BLaER1 (cell line): ENCODE results near the gene RALGPS2.
A peak's percentile ranks its signal among the peaks of the same experiment; 100 is the strongest.

Source experiments
- H3K27ac ChIP-seq: shearing (Covaris generic); formaldehyde crosslinking; 2 replicates; pipeline ENCODE4 v1.8.1; 2022
- H3K27me3 ChIP-seq: shearing (Covaris generic); formaldehyde crosslinking; 2 replicates; pipeline ENCODE4 v1.8.1; 2022
- H3K36me3 ChIP-seq: shearing (Covaris generic); formaldehyde crosslinking; 2 replicates; pipeline ENCODE4 v1.8.1; 2022
- H3K4me1 ChIP-seq: shearing (Covaris generic); formaldehyde crosslinking; 2 replicates; pipeline ENCODE4 v1.8.1; 2022
- H3K4me2 ChIP-seq: shearing (Covaris generic); formaldehyde crosslinking; 2 replicates; pipeline ENCODE4 v1.8.1; 2022
- H3K4me3 ChIP-seq: shearing (Covaris generic); formaldehyde crosslinking; 2 replicates; pipeline ENCODE4 v1.8.1; 2022
- H3K9ac ChIP-seq: shearing (Covaris generic); formaldehyde crosslinking; 2 replicates; pipeline ENCODE4 v1.8.1; 2022
- H3K9me3 ChIP-seq: shearing (Covaris generic); formaldehyde crosslinking; 2 replicates; pipeline ENCODE4 v1.8.1; 2022
- H4K20me1 ChIP-seq: shearing (Covaris generic); formaldehyde crosslinking; 2 replicates; pipeline ENCODE4 v1.8.1; 2022
- Cebpa-rat ChIP-seq: shearing (Covaris generic); IDR thresholded peaks from 2 replicates; pipeline ENCODE4 v1.8.1; 2022

Gene RALGPS2

GRCh38 chr1:178723546-178723945, 1.5 kb upstream of the RALGPS2 start:
- no peak overlapping the region for H3K27ac ChIP-seq
- TF ChIP-seq Cebpa-rat: no peak
- no peak overlapping the region for H3K9ac ChIP-seq
- H4K20me1 ChIP-seq: no peaks in the 10 kb centered on the region; the same call in 1 of the 2 replicates
- H3K4me1 ChIP-seq: peaks cover 22% of the 10 kb centered on the region
- H3K27me3 ChIP-seq: no peaks in the 10 kb centered on the region
- H3K36me3 ChIP-seq: no peaks in the 10 kb centered on the region
- H3K9me3 ChIP-seq: no peaks in the 10 kb centered on the region
- H3K4me2 ChIP-seq: no peak overlapping the region
- H3K4me3 ChIP-seq: no peak overlapping the region

DNA sequence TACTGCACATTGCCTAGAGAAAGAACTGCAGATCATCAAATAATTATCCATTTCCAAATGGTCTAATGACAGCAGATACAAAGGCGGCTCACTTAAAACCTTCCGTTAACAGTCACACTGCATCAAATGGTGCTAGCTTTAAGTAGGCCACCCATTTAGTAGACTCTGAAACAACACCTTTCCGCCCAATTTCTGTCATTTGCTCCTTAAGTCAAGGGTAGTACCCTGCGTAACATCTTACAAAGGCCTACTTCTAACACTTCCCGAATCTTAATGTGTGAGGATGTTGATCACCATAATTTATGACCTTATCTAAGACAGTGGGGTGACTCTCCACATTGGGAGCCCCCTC, 692 bp upstream of the RALGPS2 start:
- Histone ChIP-seq H3K4me1 (peaks cover 22% of the 10 kb centered on the region), H3K9me3 (no peaks in the 10 kb centered on the region), H3K9ac (peak overlapping the region; percentile 88), H3K4me2 (peak overlapping the region; percentile 87), H4K20me1 (no peaks in the 10 kb centered on the region; the same call in 1 of the 2 replicates), H3K4me3 (peak overlapping the region; percentile 99), H3K27me3 (no peaks in the 10 kb centered on the region), H3K36me3 (no peaks in the 10 kb centered on the region), H3K27ac (peak overlapping the region; percentile 83)
- TF ChIP-seq Cebpa-rat: no peak

DNA sequence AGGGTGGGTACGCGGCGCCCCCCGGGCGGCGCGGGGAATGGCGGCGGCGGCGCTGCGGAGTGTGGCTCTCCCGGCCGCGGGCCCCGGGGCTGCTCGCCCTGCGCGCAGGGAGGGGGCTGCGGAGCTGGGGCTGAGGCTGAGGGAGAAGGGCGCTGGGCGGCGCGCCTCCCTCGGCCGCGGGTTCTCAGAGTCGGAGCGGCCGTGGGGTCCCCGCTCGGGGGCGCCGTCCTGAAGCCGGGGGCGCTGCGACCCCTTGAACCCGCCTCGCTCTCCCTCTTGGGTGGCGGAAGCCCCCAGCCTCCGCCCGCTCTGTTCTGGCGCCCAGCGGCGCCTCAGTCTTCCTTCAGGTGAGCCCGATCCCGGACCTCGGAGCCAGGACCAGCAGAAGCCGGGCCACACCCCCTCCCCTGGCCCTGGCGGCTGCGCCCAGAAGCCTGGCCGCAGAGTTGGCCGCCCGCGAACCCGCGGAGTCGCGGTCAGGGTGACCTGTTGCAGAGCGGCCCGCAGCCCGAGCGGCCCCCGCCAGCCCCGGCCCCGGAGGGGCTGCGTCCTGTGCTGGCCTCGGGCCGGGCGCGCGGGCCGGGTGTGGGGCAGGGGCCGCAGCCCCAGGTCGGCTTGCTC, 532 bp downstream of the RALGPS2 start:
- H3K27me3 ChIP-seq: no peaks in the 10 kb centered on the region
- 0 out of 2 replicates have a peak, but pooled peaks cover under 1% of the 10 kb centered on the region for H3K9me3 ChIP-seq
- peak overlapping the region; percentile 73 for H3K4me2 ChIP-seq
- TF ChIP-seq Cebpa-rat: no peak
- H4K20me1 ChIP-seq: no peaks in the 10 kb centered on the region; the same call in 1 of the 2 replicates
- H3K27ac ChIP-seq: peak overlapping the region; percentile 83
- no peaks in the 10 kb centered on the region for H3K36me3 ChIP-seq
- H3K9ac ChIP-seq: peak overlapping the region; percentile 88
- peaks cover 22% of the 10 kb centered on the region for H3K4me1 ChIP-seq
- H3K4me3 ChIP-seq: peak overlapping the region; percentile 99

DNA sequence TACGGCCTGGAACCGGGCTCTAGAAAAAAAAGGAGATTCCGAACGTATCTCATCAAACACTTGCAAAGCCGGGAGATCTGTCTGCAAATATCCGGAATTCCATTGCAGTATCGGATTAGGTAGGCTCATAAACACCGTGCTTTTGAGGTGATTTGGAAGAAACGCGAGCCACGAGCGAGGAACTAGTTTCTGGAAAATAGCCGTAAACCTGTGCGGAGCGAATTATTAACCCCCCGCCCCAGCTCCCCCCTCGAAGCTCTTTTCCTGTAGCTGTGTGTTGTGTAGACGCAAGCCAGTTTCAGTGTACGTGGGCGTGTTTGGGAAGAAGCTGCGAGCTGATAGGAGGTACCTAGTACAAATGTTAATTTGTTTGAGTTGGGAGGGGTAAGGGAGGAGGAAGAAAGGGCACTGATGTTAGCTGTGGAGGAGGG, 1.1 kb downstream of the RALGPS2 start:
- TF ChIP-seq Cebpa-rat: no peak

DNA sequence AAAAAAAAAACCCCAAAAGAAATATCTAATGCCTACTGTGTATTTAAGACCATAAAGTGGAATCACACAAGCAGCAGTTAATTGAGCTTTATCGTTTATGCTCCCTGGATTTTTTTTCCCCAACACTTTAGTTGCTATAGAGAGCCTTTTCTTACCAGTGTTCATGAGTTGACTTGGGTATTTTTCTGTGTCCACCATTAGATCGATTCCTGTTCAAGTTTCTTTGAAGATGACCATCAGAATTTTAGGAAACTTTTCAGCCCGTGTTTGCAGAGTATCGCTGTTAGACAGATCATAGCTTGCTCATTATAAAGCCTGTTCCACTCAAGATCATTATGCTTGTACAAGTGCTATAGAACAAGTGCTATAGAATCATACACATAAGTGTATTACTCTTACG, 1.5 kb downstream of the RALGPS2 start:
- Histone ChIP-seq H3K4me1 (peaks cover 22% of the 10 kb centered on the region), H3K27ac (no peak overlapping the region), H3K36me3 (no peaks in the 10 kb centered on the region), H3K9me3 (peaks cover 10% of the 10 kb centered on the region), H3K9ac (peak overlapping the region; percentile 16; the same call in 1 of the 2 replicates), H3K4me3 (peak overlapping the region; percentile 99), H4K20me1 (no peaks in the 10 kb centered on the region; the same call in 1 of the 2 replicates), H3K4me2 (peak overlapping the region; percentile 73), H3K27me3 (no peaks in the 10 kb centered on the region)
- no peak for TF ChIP-seq Cebpa-rat

More for the DNA sequence above, 1.1 kb downstream of the RALGPS2 start:
- H3K27me3 ChIP-seq: no peaks in the 10 kb centered on the region
- peak overlapping the region; percentile 73 for H3K4me2 ChIP-seq
- H3K27ac ChIP-seq: peak overlapping the region; percentile 83
- peak overlapping the region; percentile 88 for H3K9ac ChIP-seq
- H3K9me3 ChIP-seq: 0 out of 2 replicates have a peak, but pooled peaks cover 6% of the 10 kb centered on the region
- H3K4me3 ChIP-seq: peak overlapping the region; percentile 99
- H3K4me1 ChIP-seq: peaks cover 22% of the 10 kb centered on the region
- H4K20me1 ChIP-seq: no peaks in the 10 kb centered on the region; the same call in 1 of the 2 replicates
- H3K36me3 ChIP-seq: no peaks in the 10 kb centered on the region

DNA sequence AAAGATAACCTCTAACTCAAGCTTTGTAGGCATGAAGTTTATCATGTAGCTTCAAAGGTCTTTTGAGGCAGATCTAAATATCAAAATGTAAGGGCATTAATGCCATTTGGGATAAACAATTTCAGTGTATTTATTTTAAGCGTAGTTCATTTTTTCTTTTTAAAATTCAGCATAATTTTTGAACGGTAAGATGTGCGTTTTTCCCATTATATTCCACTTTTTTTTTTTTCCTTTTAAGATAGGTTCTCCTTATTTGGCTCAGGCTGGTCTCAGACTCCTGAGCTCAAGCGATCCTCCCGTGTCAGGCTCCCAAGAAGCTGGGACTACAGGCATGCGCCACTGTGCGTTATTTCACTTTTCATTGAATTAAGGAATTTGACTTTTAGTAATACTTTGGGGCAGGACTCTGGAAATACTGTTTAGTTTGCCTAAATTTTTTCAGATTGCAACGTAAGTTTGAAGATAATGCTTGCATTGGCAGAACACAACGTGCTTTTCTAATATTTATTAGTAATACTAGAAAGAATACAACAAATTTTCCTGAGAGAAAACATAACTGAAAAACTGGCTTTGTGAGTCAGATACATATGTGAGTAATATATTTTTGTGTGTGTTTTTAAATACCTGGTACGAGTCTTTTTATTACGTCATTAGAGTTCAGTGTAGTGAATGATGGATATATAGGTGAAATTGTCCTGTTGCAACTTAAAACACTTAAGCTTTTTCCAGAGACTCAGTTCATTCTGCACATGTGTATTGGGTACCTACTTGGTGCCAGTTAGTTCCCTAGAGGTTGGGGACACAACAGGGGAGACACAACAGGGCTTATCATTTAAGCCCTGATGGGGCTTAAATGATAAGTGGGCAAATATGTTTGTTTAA, 2.2 kb downstream of the RALGPS2 start:
- no peak overlapping the region for H3K27ac ChIP-seq
- 0 out of 2 replicates have a peak, but pooled peaks cover 2% of the 10 kb centered on the region for H3K36me3 ChIP-seq
- peak overlapping the region; percentile 73 for H3K4me2 ChIP-seq
- H3K9ac ChIP-seq: no peak overlapping the region
- H3K4me1 ChIP-seq: peaks cover 22% of the 10 kb centered on the region
- no peak overlapping the region for H3K4me3 ChIP-seq
- H3K9me3 ChIP-seq: peaks cover 17% of the 10 kb centered on the region
- no peak for TF ChIP-seq Cebpa-rat
- no peaks in the 10 kb centered on the region; the same call in 1 of the 2 replicates for H4K20me1 ChIP-seq
- H3K27me3 ChIP-seq: no peaks in the 10 kb centered on the region

GRCh38 chr1:178733972-178734371, 8.9 kb downstream of the RALGPS2 start:
- no peak overlapping the region for H3K4me2 ChIP-seq
- no peak overlapping the region for H3K27ac ChIP-seq
- H3K9ac ChIP-seq: no peak overlapping the region
- H4K20me1 ChIP-seq: no peaks in the 10 kb centered on the region
- TF ChIP-seq Cebpa-rat: no peak
- H3K27me3 ChIP-seq: no peaks in the 10 kb centered on the region
- peaks cover 19% of the 10 kb centered on the region for H3K36me3 ChIP-seq
- no peaks in the 10 kb centered on the region for H3K4me1 ChIP-seq
- H3K9me3 ChIP-seq: peaks cover 22% of the 10 kb centered on the region
- no peak overlapping the region for H3K4me3 ChIP-seq

GRCh38 chr1:178738780-178739179, 13.7 kb downstream of the RALGPS2 start:
- Histone ChIP-seq H3K9ac (no peak overlapping the region), H3K4me3 (no peak overlapping the region), H4K20me1 (no peaks in the 10 kb centered on the region), H3K4me1 (no peaks in the 10 kb centered on the region), H3K27me3 (no peaks in the 10 kb centered on the region), H3K9me3 (peaks cover 4% of the 10 kb centered on the region), H3K27ac (no peak overlapping the region), H3K4me2 (no peak overlapping the region), H3K36me3 (peaks cover 21% of the 10 kb centered on the region)
- no peak for TF ChIP-seq Cebpa-rat

GRCh38 chr1:178739285-178740045, 14.4 kb downstream of the RALGPS2 start:
- H3K4me1 ChIP-seq: no peaks in the 10 kb centered on the region
- H3K27me3 ChIP-seq: no peaks in the 10 kb centered on the region
- peaks cover 4% of the 10 kb centered on the region for H3K9me3 ChIP-seq
- H3K9ac ChIP-seq: no peak overlapping the region
- no peak overlapping the region for H3K4me3 ChIP-seq
- no peak overlapping the region for H3K27ac ChIP-seq
- H4K20me1 ChIP-seq: no peaks in the 10 kb centered on the region
- peaks cover 21% of the 10 kb centered on the region for H3K36me3 ChIP-seq
- H3K4me2 ChIP-seq: no peak overlapping the region
- TF ChIP-seq Cebpa-rat: no peak
